Mesenteric fat pad (tissue), 1 donor: ENCODE results near the gene SLC24A4. TPM values are rescaled to one million over a fixed set of nuclear protein-coding genes. Genes with fewer than 3 reads are reported as not detected.

ENCODE experiments used
- DNase-seq: peaks from one replicate; pipeline ENCODE4 v3.0.0-alpha.2; 2020; ENCODE audit warnings: low spot score
- total RNA-seq: library from RNA; stranded (reverse); fragmentation: NEBNext Ultra II Directional; extraction: Animal tissue kit (Norgen Biotek cat#: 25700); gene quantifications from one replicate; pipeline ENCODE4 v1.2.1, GENCODE V29; 2021
- donor health status: DM: yes; HTN: yes; CAD: no.

SLC24A4 gene
- total RNA-seq, 1 donor from 2014 or later = 0.77 TPM

DNA sequence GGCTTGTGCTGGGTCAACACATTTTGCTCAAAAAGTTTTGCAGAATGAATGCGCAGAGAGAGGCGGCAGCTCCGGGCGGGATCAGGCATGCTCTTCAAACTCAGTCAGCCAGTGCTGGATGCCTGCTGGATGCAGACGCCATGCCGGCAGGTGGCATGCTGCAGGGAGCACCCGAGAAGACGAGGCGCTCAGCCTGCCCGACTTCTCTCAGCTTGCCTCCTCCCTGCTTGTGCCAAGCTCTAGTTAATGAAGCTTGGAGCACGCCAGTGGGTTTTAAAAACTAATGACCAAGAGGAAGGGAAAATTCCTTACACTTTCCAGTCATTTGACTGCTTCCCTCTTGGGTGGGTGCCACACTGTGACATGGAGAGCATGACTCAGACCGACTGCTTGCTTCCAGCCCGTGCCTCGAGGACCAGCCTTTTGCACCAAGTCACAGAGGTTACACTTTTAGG is 39.8 kb downstream of the SLC24A4 start:
- no peak for DNase-seq

DNA sequence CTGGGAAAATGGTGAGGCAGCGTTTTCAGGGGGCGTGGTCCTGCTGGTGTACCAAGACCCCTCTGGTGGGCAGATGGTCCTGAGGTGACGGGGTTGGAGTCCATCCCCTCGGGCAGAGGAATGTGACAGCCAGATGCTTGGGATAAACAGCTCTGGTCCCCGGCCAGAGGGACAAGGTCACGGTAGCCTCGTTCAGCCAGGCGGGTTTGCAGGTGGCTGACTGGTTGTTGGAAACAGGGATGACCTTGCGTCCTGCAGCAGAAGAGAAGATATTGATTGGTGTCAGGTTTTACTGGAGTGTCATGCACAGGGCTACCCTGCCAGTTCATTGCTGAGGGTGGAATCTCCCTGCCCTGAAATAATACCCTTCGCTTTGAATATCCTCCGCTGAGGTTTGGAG is 43.3 kb downstream of the SLC24A4 start:
- DNase-seq = no peak

DNA sequence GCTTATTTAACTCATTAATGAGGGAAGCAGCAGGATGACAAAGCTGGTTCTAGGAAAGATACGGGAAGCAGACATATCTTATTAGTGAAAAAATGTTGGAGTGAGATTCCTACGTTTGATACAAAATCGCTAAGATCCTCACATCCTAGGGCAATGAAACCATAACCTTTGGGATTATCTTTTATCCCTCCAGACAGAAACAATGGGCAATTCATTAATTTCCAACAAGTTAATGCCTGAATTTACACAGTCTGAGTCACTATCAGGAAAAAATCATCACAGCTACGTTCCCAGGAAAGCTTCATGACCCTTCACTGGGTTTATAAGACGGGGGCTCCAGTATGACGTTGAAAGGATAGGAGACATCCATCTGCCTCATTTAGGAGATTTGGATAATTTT is 45.0 kb downstream of the SLC24A4 start:
- no peak for DNase-seq

DNA sequence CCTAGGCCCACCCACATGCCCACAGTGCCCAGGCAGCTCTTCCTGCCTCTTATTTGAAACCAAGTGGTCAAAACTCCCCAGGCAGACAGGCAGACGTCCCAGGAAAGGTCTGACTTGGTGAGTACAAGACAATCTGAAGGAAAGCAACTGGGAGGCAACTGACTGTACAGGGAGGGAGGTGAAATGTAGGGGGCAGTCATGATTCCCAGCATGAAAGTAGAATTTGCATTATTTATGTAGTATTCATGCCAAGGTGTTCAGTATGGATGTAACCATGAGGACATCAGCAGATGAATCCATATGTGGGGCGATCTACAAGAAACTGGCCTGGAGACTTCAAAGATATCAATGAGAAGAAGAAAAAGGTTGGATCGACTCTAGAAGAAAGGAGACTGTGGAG is 46.1 kb downstream of the SLC24A4 start:
- DNase-seq = no peak

DNA sequence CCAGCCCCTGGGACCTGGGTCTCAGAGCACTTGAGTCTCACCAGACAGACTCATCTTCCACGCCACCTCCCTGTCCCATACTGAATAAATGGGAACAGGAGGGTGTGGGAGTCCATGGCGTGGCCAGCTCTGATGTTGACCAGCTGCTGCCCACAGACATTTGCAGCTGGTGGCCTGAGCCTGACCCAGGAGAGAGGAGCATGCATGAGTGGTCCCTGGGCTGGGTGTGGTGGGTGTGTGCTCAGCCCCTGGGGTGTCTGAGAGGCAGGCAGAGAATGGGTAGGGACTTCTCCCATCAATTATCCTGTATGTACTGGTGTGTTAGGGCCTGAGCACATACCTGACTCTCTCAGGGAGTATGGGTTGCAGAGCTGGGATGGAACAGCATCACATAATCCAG is 49.3 kb downstream of the SLC24A4 start:
- DNase-seq = no peak

DNA sequence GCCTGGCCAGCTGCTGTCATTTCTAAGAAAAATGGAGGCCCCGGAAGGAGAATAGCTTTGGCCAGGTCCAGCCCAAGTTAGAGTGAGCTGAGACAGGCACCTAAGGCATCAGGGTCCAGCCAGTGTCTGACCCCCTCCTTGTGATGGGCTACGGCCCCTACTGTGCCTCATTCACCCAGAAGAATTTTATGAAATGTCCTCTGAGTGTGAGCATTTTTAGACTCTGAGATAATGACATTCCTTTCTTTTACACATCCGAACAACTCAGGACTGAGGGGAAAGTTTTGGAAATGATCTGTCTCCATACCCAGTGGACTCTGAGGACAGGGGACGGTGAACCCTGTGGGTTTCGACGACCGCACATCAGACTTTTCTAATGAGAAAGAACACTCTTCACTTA is 50.4 kb downstream of the SLC24A4 start:
- DNase-seq = no peak

DNA sequence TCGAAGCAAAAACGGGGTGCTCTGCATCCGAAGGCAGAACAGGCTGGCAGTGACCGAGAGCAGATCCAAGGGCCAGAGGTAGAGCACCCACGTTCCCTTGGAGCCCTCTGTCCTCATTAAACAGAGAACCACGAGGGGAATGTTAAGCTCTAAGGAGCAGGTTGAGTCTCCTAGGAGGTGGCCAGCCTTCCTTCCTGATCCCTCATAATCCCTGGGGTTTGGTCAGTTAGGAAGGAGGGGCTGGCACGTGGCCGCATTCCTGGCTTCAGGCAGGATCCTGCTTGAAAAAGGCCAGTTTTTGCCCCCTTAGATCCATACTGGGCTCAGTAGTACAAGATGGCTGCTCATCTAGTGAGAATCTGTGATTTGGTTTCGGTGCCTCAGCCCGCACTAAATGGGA is 57.2 kb downstream of the SLC24A4 start:
- DNase-seq = no peak

DNA sequence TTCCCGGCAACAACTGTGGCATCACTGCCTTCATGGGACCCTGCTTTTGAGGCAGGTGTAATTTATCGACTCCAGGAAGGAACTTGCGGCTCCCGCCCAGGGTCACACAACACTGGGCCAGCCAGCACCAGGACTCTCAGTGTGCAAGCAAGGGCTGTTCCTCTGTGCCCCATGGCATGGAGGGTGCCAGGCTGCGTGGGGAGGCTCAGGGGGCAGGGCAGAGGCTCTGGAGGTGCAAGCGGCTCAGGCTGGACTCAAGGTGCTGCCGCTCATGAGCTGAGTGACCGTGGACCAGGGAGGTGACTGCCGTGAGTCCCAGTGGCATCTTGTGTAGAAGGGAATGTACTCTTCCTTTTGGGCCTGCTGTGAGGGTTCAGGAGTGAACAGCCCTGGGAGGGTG is 57.6 kb downstream of the SLC24A4 start:
- peak; percentile 84 for DNase-seq

DNA sequence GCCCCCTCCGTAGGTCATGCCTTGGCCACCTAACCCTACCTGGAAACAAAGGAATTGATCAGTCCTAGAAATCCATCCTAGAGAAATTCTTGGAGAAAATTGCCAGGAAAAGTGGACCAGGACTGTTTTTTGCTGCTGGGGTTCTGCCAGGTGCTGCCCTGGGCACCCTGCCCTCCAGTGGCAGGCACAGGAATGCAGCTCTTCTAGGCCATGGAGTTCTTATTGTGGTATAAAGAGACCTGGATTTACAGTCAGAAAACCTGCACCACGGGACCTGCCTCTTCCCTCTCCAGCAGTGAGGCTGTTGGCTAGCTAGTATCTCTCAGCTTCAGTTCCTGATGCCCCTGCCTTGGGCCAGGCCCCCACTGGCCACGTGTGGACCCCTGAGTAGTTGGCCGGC is 59.7 kb downstream of the SLC24A4 start:
- DNase-seq = no peak

DNA sequence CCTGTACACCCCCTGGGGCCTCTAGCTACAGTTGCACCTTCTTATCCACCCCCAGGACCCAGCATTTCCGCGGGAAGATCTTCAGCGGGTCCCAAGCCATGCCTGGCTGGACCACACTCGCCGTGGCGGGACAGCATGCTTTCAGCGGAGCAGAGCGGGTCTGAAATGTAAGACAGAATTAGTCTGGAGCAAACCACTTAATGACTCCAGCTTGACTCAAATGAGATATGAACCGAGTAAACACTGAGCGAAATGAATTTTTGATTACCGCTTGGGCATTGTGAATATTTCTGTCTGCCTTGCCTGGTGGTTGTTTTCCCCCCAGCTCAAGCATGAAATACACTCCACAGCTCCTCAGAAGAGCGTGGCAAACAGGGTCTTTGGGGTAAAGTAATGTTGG is 60.8 kb downstream of the SLC24A4 start:
- no peak for DNase-seq

DNA sequence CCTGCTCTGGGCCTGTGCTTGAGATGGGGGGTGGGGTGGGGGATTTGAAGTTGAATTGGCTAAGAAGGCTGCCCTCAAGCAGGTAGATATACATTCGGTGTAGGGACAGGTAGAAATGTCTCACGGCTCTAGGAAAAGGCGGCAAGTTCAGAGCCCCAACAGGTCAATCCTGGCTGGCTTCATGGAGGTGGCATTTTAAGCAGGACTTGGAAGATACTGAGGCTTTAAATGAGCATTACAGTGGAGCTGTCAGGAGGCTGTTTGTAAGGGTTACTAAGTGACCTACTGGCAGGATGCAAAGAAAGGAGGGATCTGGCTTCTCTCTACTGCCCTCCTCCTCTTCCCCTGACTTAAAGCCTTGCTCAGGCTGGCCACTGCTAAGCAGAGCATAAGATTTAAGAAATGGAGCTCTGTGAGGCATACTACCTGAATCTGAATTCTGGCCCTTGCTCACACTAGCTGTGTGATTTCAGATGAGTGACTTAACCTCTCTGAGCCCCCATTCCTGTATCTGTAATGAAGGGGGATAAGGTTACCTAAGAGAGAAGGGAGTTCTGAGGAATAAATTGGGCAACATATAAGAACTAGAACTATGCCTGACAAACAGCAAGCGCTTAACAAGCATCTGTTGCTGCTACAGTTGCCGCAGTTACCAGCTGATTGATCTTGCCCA is 61.6 kb downstream of the SLC24A4 start:
- no peak for DNase-seq

DNA sequence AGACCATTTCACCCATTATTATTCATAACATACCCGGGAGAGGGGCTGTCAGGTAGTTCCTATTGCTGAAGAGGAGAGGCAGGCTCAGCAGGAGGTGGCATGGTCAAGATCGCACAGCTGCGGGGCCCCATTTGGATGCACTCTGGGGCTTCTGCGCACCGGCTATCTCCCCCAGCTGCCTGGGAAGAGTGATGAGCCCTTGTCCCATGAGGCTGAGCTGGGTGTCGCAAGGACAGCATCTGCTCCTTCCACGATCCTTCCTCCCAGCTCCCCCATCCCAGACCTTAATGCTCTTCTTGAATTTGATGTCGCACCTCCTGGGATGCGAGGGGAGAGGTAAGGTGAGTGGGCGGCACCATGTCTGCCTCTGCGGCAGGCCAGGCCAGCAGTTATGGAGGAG is 62.6 kb downstream of the SLC24A4 start:
- DNase-seq = no peak

DNA sequence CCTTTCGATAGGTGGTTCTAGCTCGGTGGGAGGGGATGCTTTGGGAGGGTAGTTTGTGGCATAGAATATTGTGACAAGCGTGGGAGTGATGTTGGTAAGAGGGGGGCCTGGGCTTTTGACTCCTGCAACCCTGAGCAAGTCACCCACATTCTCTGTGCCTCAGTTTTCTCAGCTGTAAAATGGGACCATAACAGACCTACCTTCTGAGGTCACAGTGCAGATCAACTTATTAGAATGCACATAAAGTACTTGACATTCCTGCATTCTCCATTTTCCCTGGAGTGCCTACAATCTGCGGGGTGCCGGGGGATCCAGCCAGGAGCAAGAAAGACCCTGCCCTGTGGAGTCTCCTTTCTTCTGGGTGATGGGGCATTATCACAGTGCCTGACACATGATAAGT is 63.2 kb downstream of the SLC24A4 start:
- no peak for DNase-seq

DNA sequence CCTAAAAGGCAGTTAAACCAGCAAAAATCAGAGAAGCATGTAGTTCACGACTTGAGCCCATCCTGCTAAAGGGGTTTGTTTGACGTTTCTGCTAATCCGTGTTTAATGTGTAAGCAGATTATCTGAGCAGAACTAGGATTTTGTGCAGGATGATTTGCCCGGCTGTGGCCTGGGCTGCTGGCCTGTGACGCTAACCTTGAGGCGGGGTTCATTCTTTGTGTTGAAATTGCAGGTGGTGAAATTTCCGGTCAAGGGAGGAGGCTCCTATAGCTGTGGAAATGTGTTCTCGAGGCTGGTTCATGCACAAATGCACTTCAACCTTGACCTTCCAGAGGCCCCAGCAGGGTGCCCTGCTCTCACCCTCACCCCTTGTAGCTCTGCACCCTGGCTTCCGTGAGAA is 63.7 kb downstream of the SLC24A4 start:
- no peak for DNase-seq

DNA sequence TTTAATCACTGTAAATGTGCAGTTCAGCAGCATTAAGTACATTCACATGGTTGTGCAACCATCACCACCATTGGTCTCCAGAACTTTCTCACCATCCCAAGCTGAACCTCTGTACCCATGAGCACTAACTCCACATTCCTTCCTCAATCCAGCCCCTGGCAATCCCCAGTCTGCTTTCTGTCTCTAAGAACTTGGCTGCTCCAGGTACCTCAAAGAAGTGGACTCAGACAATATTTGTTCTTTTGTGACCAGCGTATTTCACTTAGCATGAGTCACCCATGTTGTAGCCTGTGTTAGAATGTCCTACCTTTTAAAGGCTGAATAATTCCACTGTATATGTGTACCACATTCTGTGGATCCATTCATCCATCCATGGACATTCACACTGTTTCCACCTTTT is 64.6 kb downstream of the SLC24A4 start:
- DNase-seq = no peak

DNA sequence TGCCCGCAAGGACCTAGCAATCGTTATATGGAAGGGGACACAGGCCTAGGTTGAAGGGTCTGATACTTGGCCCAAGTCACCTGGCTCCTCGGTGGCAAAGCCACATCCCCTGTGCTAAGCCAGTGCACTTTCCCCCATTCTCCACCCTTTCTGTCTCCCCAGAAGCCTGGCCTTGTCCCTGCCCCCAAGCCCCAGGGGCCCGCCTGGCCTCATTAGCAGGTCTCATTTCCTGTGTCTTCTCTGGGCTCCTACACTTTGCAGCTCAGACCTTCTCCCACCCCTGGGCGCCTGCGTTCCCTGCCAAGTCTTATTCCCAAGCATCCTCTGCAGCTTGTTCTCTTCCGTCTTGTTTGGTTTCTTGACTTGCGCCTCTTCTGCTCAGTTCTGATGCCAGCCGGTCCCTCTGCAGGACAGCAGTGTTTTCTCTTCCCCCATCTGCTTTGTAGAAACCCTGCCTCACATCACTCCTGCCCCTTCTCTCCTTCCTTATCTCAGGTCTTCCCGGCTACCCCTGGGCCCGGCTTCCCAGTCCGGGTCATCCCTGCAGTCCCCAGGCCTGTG is 66.7 kb downstream of the SLC24A4 start:
- DNase-seq = peak; percentile 76

DNA sequence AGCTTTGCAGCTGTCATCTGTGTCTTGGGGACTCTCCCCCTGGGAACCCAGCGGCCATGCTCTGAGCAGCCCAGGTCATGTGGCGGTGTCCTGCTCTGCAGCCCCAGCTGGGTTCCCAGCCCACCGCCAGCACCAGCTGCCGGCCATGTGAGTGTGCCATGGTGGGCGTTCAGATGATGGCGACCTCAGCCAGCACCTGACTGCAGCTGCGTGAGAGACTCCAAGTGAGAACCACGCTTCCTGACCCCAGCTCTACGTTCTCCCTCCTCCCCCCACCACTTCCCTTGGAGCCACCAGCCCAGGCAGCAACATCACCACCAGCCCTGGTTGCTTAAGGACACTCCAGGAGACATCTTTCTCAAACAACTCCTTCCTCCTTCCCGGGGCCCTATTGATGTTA is 68.8 kb downstream of the SLC24A4 start:
- peak; percentile 84 for DNase-seq

DNA sequence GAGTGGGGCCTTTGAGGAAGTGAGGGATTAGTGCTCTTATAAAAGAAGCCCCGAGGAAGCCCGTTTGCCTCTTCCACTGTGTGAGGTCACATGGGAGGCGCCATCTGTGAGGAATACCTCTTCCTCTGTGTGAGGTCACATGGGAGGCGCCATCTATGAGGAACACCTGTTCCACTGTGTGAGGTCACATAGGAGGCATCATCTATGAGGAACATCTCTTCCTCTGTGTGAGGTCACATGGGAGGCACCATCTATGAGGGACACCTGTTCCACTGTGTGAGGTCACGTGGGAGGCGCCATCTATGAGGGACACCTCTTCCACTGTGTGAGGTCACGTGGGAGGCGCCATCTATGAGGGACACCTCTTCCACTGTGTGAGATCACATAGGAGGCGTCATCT is 69.7 kb downstream of the SLC24A4 start:
- DNase-seq = peak; percentile 57

DNA sequence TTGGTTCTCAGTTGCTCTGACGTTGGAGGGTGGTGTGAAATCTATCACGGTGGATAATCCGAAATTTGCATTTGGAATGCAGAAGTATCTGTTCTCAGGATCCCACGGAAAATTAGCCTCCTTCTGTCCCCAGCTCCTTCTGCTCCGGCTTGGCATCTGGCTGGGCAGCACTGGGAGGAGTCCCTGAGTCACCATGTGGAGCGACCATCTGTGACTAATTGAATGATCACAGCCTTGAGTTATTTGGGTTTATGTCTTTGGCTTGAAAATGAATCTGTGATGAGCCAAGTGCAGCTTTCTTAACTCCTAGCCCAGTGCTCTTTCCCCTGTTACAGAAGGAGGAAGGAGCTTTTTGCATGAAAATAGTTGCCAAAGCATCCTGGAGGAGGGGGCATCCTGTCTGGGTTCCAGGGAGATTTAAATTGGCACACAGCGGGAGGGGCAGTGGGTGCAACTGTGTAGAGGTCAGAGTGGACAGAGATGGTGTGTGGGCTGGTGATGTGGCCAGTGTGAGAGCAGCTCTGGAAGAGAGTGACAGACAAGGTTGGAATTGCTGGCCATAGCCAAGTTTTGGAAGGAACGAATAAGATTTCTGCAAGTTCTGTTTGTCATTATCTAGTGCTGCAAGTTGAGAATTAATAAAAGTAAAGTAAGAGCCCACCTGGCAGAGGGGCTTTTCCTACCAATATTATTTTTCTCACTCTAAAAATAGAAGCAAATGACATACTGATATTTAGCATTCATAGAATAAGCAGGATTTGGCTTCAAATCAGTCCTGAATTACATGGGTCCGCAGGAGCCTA is 74.4 kb downstream of the SLC24A4 start:
- no peak for DNase-seq

DNA sequence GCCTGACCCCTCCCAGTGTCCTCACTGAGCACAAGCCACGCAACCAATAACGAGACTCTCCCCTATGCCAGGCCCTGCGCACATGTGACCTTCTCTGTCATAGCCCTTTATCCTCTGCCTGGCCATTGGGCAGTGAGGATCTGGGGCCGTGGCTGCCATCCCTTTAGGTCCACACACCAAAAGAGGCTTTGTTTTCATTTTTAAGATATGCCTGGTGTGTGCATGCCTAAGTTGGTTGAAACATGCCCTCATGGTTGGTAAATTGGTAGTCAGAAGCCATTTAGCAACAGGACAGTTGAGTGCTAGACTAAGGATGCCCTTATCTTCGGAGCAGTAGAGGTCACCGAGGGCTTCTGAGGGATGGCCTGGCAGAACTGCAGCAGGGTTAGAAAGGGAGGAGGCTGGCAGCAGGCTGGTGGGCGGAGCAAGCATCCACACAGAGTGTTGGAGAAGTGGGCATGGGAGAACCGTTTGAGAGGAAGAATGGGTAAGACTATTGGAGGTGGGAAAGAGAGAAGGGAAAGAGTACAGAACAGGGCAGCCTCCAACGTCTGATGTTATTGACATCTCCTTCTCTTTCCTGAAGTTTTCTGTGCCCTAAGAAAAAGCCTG is 75.1 kb downstream of the SLC24A4 start:
- DNase-seq = peak; percentile 71

DNA sequence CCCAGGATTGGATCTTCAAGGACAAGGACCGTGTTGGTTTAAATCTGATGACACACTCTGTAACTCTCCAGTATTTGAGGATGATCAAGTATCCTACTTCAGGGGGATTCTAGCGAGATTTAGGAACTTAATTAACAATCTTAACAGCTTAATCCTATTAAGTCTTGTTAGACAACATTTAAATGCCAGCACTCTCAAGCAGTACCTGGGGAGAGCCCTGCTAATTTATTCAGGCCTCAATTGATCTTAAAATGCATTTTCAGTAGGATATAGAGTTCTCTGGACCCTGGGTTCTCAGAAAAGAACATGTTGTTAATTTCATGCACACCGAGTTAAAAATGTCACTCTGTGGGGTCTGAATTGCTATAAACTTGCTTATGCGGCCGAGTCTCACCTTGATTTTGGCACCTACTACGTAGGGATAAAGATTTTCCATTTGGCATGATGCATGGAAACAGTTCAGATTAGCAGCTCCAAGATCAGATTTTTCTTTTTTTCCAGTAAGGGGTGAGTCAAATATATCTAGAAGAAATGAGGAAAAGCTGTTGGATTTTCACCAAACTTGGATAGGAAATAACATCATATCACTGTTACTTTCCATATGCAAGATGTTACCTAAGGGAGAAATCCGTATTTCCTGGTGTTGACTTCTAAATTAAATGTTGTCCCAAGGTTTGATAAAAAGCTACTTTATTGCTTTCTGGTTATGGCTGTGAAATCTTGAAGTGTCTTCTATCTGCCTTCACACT is 76.1 kb downstream of the SLC24A4 start:
- DNase-seq = no peak
